Left colon (tissue), 2 donors: ENCODE results near the gene LPAR2. TPM values are rescaled to one million over a fixed set of nuclear protein-coding genes. Genes with fewer than 3 reads are reported as not detected.

Source experiments
- ATAC-seq: fragments of 200-7000 bp; cut with Tn5 transposase; one replicate; pipeline ENCODE4 v1.9.1; 2020; ENCODE audit warnings: mild to moderate bottlenecking, moderate library complexity
- DNase-seq, 2 donors: peaks; one replicate each; pipeline ENCODE4 v3.0.0-alpha.2; 2020
- intact Hi-C, 2 donors: fragments of 100-400 bp; cut with DNase I in 1 of 2; cut with micrococcal nuclease in 1 of 2; formaldehyde crosslinking; loops; one replicate each; pipeline versions ENCODE4 v1.11.2 to v1.14.0; 2022; cut with DNase I, micrococcal nuclease
- total RNA-seq, 2 donors: library from RNA; stranded (reverse); fragmentation: NEBNext Ultra II Directional; extraction: Animal tissue kit (Norgen Biotek cat#: 25700); gene quantifications; one replicate each; pipeline ENCODE4 v1.2.1, GENCODE V29; 2021
- donor health status: DM: no; HTN: no; CAD: no.
- donor health status: DM: yes; HTN: yes; CAD: no.

LPAR2 gene
- total RNA-seq, 2 donors from 2014 or later: 18.4 to 20.9 TPM

DNA sequence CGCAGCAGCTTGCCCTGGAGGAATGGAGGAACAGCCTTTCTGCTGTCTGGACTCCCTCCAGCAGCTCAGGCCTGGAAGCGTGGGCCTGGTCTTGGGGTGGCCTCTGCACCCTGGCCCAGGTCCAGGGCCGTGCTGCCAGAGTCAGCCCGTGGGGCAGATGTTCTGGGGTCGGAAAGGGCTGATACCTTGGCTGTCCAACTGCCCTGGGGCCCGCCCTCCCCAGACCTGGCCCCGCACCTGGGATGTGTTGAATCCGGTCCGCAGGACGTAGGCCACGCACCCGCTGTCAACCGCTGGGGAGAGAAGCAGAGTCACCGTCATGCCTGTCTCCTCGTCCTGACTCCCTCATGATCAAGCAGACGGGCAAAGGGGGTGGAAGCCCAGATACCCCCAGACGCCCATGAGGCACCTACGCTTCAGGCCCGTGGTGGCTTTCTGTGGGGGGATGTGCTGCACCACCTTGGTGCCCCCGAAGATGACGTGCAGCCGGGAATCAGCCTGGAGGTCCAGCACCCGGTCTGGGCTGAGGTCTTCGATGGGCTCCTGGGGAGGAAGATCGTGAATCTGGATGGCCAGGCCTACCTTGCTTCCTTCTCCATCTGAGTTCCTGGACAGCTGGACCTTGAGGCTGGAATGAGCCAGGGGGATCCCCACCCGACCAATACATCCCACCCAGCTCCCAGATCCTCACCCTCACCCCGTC, 27.8 kb upstream of the LPAR2 start:
- peak in 1 of 2 donors; percentile 6 for DNase-seq
- ATAC-seq: no peak

DNA sequence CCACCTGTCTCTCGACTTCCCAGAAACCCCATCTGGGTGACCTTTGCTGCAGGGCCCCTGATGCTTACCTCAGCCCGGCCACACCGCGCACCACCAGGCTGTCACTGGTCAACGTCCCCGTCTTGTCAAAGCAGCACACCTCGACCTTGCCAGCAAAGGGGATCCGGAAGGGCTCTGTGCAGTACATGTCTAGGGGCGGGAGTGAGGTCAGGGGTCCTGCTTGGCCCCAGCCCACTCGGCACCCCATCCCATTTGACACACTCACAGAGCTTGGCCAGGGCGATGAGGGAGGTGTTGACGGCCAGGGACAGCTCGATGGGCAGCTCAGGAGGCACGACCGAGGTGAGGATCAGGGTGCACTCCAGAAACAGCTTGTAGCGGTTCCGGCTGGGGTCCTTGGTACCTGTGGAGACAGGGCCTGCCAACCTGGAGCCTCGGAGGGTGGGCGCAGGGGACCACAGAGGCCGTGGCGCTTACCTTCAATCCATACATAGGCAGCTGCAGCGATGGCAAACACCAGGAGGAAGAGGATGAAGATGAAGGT, 27.1 kb upstream of the LPAR2 start:
- no peak for DNase-seq
- ATAC-seq: no peak
- intact Hi-C loops: no loop called here

More for the DNA sequence above, 27.8 kb upstream of the LPAR2 start:
- intact Hi-C loops: no loop called here

DNA sequence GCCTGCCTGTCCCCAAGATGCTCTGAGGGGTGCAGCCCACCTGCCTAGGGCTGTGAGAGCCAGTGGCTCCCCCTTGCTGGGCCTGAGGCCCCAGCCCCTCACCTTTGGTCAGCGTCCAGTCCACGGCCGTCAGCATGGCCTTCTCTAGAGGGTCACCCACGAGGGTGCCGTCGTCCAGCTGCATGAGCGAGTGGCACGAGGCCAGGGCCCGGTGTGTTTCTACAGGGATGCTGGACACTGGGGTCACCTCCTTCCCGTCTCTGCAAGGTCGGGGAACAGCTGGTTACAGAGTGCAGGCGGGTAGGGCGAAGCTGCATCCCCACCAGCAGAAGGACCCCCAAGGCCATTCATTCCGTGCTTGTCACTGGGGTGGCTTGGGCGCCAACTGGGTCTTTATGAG, 26.4 kb upstream of the LPAR2 start:
- no peak for ATAC-seq
- intact Hi-C loops: no loop called here
- DNase-seq: peak in 1 of 2 donors; percentile 3

DNA sequence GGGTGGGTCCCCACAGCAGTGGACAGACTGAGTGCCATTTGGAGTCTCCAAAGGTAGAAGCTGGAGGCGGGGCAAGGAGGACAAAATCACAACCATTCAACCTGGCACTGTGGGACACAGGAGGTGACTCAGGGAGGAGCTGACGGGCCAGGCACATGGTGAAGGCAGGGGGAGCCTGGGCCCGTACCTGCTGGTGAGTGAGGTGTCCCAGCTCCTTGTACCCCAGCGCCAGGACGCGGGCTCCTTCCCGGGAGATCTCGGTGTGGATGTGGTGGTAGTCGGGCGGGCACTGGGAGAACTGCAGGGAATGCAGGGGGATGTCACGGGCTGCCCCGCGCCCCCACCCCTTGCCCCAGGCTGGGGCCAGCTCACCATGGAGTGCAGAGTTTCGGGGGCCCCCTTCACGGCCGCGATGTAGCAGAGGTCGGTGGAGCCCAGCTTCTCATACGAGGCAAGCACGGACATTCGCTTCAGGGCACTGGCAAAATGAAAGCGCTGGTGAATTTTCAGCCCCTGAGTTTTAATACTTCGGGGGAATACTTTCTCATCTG, 25.7 kb upstream of the LPAR2 start:
- ATAC-seq: no peak
- intact Hi-C loops: no loop called here
- no peak for DNase-seq

DNA sequence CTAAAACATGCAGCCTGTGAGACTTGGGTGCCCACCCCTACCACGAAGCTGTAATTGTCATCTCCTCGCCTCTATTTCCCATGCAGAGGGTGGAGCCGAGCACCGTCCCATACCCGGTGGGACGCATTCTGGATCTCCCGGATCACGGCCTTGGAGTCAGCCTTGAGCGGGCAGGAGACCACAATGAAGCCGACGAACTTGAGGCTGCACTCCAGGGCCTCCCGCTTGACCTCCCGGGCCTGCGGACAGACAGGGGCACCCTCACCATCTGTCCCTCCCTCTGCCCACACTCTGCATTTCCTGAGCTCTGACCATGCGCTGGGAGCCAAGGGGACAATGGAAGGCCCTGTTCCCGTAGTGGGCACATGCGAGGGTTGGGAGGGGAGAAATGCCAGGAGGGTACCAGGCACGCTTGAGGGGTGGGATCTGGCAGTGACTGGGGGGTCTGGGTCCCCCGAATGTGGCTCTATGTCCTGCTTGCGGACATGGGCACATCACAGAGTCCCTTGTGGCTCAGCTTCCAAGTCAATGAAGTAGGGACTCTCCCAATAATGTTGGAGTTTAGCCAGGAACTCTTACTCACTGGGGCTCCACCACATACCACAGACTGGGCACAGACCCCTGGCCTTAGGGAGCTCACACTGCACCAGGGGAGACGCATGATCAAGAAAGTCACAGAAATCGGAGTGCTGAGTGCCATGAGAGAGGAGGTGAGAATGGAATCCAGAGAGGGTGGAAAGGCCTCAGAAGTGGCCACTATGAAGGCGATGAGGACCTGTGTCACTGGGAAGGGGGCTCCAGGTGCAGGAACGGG, 24.7 kb upstream of the LPAR2 start:
- DNase-seq: peak in 1 of 2 donors; percentile 2
- no peak for ATAC-seq
- intact Hi-C loops: no loop called here

DNA sequence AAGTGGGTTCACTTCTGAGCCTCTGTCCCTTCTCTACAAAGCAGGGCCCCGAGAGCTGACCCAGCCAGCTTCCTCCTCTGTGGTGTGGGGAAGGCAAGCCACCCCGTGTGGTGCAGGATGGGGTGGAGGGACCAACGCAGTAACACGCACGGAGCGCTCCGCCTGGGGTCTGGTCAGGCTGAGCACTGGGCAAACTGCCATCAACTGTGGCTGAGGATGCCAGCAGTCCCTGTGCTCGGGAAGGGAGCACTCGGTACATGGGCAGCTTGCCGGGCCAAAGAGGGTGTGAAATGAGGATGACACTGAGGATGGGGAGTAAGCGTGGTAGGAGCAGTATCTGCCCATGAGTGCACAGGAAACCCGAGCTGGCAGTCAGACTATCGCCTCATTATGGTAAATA, 23.1 kb upstream of the LPAR2 start:
- no peak for DNase-seq
- intact Hi-C loops: no loop called here
- ATAC-seq: no peak

DNA sequence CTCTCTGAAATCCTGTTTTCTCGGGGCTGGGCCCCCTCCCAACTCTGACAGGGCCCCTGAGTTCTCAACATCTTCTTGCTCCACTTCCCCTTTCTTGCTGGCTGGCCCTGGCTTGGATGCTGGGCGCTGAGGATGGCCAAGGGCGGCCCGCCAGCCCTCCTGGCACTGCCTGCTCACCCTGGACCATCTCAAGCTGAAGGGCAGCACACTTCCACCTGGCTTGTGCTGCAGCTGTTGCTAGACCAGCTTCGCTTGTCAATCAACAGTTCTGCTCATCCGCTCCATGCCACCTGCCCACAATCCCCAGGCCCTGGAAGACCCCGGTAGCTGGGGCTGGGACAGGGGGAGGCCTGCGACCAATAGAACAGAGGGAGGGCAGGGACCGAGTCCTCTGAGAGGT, 22.3 kb upstream of the LPAR2 start:
- ATAC-seq: no peak
- DNase-seq: no peak
- intact Hi-C loops: no loop called here

DNA sequence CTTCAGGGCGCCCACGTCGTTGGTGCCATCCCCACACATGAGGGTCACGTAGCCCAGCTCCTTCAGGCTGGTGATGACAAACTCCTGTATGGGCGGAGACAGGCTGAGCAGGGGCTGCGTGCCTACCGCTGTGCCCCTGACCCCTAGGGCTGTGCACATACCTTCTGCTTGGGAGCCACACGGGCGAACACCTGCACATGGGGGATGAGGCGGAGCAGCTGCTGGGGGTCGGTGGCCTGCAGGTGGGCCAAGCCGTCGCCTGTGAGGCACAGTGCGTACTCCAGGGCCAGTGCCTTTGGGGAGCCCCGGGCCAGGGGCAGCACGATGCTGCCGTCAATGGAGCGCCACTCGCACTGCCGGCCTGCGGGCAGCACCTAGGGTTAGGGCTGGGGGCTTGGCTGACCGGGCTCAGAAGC, 21.6 kb upstream of the LPAR2 start:
- ATAC-seq: no peak
- DNase-seq: no peak
- intact Hi-C loops: no loop called here

DNA sequence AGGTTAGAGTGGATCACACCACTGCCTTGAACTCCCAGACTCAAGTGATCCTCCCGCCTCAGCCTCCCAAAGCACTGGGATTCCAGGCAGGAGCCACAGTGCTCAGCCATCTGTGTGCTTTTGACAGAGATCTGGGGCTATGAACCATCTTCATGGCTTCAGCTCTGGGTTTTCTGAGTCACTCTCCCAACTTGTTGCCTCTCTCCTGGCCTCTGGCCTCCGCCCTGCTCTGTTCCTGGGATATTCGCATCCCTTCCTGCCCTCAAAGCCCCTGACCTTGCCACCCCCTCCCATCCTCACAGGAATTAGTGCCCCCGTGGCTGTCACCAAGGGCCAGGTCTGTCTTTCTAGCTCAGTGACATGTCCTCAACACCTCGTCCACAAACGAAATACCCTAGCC, 21.1 kb upstream of the LPAR2 start:
- intact Hi-C loops: no loop called here
- no peak for DNase-seq
- no peak for ATAC-seq

DNA sequence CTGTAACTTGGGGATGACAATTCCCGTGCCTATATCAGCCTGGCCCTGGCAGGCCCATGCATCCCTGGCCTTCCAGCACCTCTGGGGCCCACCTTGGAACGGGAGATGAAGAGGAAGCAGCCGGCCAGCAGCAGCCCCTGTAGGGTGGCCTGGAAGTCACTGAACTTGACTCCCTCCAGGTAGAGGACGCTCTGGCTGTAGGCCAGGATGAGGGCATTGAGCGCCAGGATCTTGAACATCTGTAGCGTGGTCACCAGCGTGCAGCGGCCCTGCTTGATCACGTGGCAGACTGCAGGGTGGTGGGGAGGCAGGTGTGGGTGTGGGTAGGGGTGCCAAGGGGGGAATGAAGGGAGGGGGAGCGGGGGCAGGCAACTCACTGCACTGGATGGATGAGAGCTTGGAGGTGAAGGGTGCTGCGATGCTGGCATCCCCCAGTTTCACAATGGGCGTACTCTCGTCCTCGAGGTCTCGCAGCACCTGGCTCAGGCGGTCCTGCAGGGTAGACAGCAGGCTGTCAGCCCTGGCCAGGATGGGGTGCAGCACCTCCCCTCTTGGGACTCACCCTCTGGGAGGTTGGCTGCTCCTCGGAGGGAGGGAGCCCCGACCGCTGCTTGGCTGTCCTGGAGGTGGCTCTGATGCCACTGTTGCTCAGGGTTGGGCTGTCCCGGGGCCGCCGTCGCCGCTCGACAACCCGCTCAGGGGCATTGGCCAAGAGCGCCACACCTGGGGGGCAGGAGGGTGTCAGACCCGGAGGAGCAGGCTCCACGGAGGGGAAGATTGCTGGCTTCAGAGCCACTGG, 19.2 kb upstream of the LPAR2 start:
- DNase-seq: no peak
- ATAC-seq: no peak
- intact Hi-C loops: no loop called here

DNA sequence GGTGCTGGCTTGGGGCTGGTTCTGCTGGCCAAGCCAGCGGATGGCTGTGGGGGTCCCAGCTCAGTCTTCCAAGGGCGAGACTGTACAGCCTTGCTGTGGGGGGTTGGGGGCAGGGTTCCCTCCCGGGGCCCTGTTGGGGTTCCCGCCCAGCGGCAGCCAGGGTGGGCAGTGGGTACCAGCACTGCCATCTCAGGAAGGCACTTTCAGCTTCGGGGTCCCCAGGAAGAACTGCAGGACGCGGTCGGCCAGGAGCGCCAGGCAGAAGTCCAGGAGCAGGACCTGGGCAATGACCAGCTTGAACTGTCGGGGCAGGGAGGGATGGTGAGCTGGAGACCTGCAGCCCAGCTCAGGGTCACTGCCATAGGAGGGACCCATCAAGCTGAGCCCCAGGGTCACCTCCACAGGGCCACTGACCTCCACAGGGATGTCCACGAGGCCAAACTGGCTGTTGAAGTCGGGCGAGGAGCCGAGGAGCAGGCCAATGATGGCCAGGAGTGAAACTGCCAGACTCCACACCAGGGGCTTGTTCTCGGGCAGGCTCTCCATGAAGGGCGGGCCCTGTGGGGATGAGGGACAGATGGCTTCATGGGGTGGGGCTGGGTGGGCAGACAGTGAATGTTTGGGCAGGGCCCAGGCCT, 17.3 kb upstream of the LPAR2 start:
- no peak for DNase-seq
- no peak for ATAC-seq
- intact Hi-C loops: no loop called here

DNA sequence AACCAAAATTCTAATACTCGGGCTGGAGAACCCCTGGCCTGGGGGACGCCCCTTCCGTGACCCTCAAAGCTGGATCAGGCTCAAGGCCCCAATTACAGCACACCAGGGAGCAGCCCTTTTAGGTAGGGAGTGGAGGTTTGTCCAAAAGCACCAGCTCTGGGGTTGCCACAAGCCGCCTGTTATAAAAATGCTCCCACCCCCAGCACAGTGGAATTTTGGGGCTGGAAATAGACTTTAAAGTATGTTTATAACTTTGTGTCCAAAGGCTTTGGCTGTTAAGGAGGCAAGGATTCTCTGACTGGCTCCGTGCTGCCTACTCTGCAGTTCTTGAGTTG, 16.0 kb upstream of the LPAR2 start:
- no peak for ATAC-seq
- intact Hi-C loops: loop anchor here (5.0 kb wide), 2 partner anchors 107 to 117 kb away; partner anchors contain the start of genes CILP2 (in 1 of the 2) and YJEFN3 (in 1 of the 2)
- DNase-seq: no peak

DNA sequence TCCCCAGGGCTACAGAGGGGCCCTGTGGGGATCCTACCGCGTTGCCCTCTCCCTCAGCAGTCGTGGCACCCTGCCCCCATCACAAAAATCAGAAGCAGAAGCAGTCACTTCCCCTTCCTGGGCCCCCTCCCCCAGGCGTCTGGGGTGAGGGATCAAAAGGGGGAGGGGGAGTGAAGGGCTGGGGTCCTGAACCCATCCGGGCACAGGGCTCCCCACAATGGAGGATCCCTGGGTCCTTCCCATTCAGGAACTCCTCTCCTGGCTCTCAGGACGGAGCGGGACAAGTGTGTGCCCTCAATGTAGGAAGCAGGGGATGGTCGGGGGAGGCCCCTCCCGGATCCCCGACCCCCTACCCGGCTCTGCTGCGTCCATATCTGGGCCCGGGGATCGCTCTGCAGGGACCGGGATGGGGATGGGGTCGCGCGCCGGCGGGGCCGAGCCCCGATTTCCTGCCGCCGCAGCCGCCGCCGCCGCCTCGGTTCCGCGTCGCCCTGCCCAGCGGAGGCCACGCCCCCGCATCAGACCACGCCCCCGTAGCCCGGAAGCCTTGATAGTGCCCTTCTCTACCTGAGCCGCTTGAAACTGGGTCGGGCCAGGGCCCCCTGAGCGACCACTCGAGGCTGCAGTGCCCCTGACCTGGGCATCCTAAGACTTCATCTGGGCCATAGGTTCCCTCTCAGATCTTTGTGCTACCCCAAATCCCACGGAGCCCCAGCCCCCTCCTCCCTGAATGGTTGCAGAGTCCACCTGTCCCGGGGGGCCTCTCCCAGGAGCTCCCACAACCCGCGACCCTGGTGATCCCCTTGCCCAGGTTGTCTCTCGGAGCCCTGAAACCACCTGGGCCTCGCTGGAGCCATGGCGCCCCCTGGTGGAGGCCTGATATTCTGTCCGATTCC, 15.4 kb upstream of the LPAR2 start, which contains the start of gene GMIP:
Gene GMIP (minus strand): TSS at position 500 of the 896 bp plus-strand sequence. CDS start 128 bp downstream, at position 372.
- DNase-seq (peak; percentile 86 to 95), ATAC-seq (peak; percentile 94)
- intact Hi-C loops: loop anchor here (5.0 kb wide), 2 partner anchors 106 to 116 kb away; partner anchors contain the start of genes CILP2 (in 1 of the 2) and YJEFN3 (in 1 of the 2)

DNA sequence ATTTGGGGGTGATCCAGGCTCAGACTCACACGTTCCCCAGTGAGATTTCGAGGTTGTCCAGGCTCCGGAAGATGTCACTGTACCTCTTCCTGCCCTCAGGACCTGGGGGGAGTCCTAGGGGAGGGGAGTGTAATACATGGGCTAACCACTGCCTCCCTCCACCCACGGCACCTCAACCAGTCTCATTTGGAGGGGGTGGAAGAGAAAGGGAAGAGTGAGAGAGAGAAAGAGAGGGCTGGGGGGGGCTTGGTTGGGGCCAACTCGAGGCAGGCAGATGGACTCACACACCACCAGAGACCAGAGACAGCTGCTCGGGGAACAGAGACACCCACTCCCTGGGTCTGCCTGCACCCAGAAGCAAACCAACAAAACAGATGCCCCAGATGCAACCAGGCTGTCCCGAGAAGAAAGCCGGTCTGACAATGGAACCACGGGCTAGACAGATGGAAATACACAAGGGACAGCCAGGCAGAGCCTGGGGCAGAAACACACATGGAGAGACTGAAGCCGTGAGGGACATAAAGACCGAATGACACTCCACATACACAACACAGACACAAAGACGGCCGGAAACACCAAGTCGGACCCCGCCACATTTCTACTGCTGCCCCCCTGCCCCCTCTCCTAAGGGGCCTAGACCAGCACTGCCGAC, 14.6 kb upstream of the LPAR2 start:
- peak; percentile 24 for ATAC-seq
- intact Hi-C loops: loop anchor here (5.0 kb wide), 2 partner anchors 105 to 115 kb away; partner anchors contain the start of genes CILP2 (in 1 of the 2) and YJEFN3 (in 1 of the 2)
- no peak for DNase-seq

DNA sequence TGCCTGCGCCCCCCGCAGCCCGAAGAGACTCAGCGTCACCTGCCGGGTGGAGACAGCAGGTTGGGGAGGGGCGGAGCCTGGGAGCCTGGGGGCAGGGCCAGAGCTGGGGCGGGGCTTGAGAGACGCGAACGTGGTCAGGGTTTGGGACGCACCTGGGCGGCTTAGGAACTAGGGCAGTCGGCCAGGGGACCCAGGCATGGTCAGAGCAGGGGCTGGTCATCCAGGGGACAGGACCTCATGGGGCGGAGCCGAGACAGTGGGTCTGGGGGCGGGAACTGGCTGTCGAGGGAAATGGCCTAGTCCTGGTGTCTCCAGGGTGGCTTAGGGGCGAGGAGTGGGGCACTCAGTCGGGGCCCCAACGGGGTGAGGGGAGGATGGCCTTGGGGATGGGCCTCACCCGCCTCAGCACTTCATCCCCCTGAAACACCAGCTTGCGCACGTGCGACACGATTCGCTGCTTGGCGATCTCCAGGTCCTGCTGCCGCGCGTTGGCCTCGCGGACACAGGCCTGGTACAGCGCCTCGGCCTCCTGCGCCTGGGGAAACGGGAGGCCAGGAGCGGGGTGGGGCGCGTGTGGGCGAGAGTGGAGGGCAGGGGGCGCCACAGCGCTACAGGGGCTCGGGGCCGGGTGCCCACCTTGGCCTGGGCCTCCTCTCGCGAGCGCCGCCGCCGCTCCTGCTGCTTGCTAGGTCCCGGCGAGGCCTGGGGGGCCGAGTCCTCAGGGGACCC, 9.7 kb upstream of the LPAR2 start:
- no peak for DNase-seq
- intact Hi-C loops: no loop called here
- ATAC-seq: peak; percentile 20

DNA sequence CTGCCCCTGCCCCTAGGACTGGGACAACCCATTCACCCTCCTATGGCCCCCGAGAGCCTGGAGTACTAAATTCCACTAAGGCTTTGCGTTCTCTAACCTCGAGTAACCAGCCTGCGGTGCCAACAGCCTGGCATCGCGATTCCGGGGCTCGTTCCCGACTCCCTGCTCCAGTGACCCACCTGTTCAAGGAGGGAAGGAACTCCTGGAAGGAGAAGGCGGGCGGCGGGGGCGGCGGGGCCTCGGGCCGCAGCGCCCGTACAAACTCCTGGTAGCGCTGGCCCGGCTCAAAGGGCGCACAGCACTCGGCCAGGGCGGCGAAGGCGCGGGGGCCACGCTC, 9.1 kb upstream of the LPAR2 start:
- no peak for DNase-seq
- intact Hi-C loops: no loop called here
- ATAC-seq: no peak
